ENCODE measurements around the gene ENGASE.

DNA sequence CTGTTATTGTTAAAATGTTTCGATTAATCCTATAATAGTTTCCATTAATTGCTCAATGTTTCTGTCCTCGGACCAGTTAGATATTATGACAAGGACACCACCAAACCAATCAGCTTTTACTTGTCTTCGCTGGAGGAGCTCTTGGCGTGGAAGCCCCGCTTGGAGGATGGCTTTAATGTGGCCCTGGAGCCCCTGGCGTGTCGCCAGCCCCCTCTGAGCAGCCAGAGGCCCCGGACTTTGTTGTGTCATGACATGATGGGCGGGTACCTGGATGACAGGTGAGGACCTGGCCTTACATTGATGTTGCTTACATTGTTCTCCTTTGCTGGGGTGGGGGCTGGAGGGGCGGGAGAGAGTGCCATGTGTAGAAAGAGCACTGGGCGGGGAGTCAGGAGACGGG lies 3.0 kb downstream of the ENGASE start:
- TF ChIP-seq SP1 (IDR thresholded peaks at IDR 0.05) (no peak), HDGF (IDR thresholded peaks at IDR 0.05; ENCODE audit: borderline replicate concordance) (no peak), BHLHE40 (IDR thresholded peaks at IDR 0.05; ENCODE audit: borderline replicate concordance) (no peak), TARDBP (IDR thresholded peaks at IDR 0.05) (no peak), FOXA1 (IDR thresholded peaks at IDR 0.05) (no peak), ZNF384 (IDR thresholded peaks at IDR 0.05) (no peak), SUZ12 (IDR thresholded peaks at IDR 0.05) (no peak)
